Left lung (tissue), 10 donors: Measurements from ENCODE around the gene GMNC. TPM values are rescaled to one million over a fixed set of nuclear protein-coding genes. Genes with fewer than 3 reads are reported as not detected.

Source experiments
- ATAC-seq: fragments of 200-7000 bp; cut with Tn5 transposase; one replicate; pipeline ENCODE4 v1.9.1; 2020; ENCODE audit warnings: moderate library complexity
- DNase-seq, 4 donors: peaks; one replicate each; pipeline ENCODE4 v3.0.0-alpha.2; 2013 to 2020
- H3K27ac ChIP-seq, 2 donors: fragments of 200-600 bp; sonication (generic) in 1 of 2; one replicate each; pipeline versions ENCODE4 v1.5.0 to v1.8.0; 2020 to 2021
- H3K27me3 ChIP-seq, 2 donors: fragments of 200-600 bp; sonication (generic) in 1 of 2; one replicate each; pipeline versions ENCODE4 v1.5.0 to v1.8.0; 2020 to 2021
- H3K36me3 ChIP-seq, 2 donors: fragments of 200-600 bp; sonication (generic) in 1 of 2; one replicate each; pipeline versions ENCODE4 v1.5.0 to v1.8.0; 2020 to 2021
- H3K4me1 ChIP-seq, 2 donors: fragments of 200-600 bp; one replicate each; pipeline ENCODE4 v1.8.0; 2021
- H3K4me3 ChIP-seq, 2 donors: fragments of 200-600 bp; sonication (generic) in 1 of 2; one replicate each; pipeline versions ENCODE4 v1.5.0 to v1.8.0; 2020 to 2021; ENCODE audit warnings: mild to moderate bottlenecking in 1 of 2
- H3K9me3 ChIP-seq, 2 donors: fragments of 200-600 bp; sonication (generic) in 1 of 2; one replicate each; pipeline versions ENCODE4 v1.5.0 to v1.8.0; 2020 to 2021
- CTCF ChIP-seq, 2 donors: fragments of 200-600 bp; sonication (generic) in 1 of 2; IDR thresholded peaks; one replicate each; pipeline versions ENCODE4 v1.5.0 to v1.8.0; 2021; ENCODE audit warnings: antibody characterized with exemption in 2 of 2
- intact Hi-C, 2 donors: fragments of 100-400 bp; cut with DNase I; formaldehyde crosslinking; loops; one replicate each; pipeline versions ENCODE4 v1.11.2 to v1.14.2; 2022
- polyA plus RNA-seq, 6 donors: library from polyadenylated mRNA; unstranded; fragments of 120-200 nt; gene quantifications; one replicate each; pipeline ENCODE4 v1.2.1, GENCODE V29; 2013; ENCODE audit not compliant: insufficient read length in 6 of 6
- total RNA-seq, 2 donors: library from RNA; stranded (reverse); fragmentation: NEBNext Ultra II Directional; extraction: Animal tissue kit (Norgen Biotek cat#: 25700); gene quantifications; one replicate each; pipeline ENCODE4 v1.2.1, GENCODE V29; 2021
- donor health status: DM: no; HTN: yes; CAD: no.
- donor health status: DM: no; HTN: no; CAD: no.

GMNC gene
- total and polyA plus RNA-seq, 8 donors: 0.04 TPM; not detected in 7

GRCh38 chr3:190849607-190850006 is 12.9 kb downstream of the GMNC start:
- H3K27ac ChIP-seq: no peak overlapping the region
- no peak overlapping the region for H3K4me3 ChIP-seq
- H3K36me3 ChIP-seq: no peaks in the 10 kb centered on the region
- intact Hi-C loops: no loop called here
- H3K9me3 ChIP-seq: no peaks in the 10 kb centered on the region
- ATAC-seq (no peak), DNase-seq (no peak)
- no peaks in the 10 kb centered on the region for H3K4me1 ChIP-seq
- H3K27me3 ChIP-seq: no peaks in the 10 kb centered on the region
- no peak for TF ChIP-seq CTCF (IDR thresholded peaks at IDR 0.05)

GRCh38 chr3:190848870-190849269 is 13.6 kb downstream of the GMNC start:
- Histone ChIP-seq H3K27ac (no peak overlapping the region), H3K4me3 (no peak overlapping the region), H3K36me3 (no peaks in the 10 kb centered on the region), H3K27me3 (no peaks in the 10 kb centered on the region), H3K4me1 (no peaks in the 10 kb centered on the region), H3K9me3 (no peaks in the 10 kb centered on the region)
- DNase-seq (no peak), ATAC-seq (no peak)
- intact Hi-C loops: no loop called here
- TF ChIP-seq CTCF (IDR thresholded peaks at IDR 0.05): no peak

GRCh38 chr3:190847436-190847835 is 15.1 kb downstream of the GMNC start:
- H3K9me3 ChIP-seq: no peaks in the 10 kb centered on the region

GRCh38 chr3:190840146-190840545 is 22.3 kb downstream of the GMNC start:
- no peak for TF ChIP-seq CTCF (IDR thresholded peaks at IDR 0.05)
- no peak overlapping the region for H3K27ac ChIP-seq
- intact Hi-C loops: no loop called here
- no peak overlapping the region for H3K4me3 ChIP-seq
- no peaks in the 10 kb centered on the region for H3K4me1 ChIP-seq
- H3K27me3 ChIP-seq: no peaks in the 10 kb centered on the region
- no peak for ATAC-seq
- DNase-seq: no peak
- no peaks in the 10 kb centered on the region for H3K36me3 ChIP-seq
- no peaks in the 10 kb centered on the region for H3K9me3 ChIP-seq

More at GRCh38 chr3:190847436-190847835, 15.1 kb downstream of the GMNC start:
- no peak for TF ChIP-seq CTCF (IDR thresholded peaks at IDR 0.05)
- Histone ChIP-seq H3K27me3 (no peaks in the 10 kb centered on the region), H3K36me3 (no peaks in the 10 kb centered on the region), H3K4me1 (no peaks in the 10 kb centered on the region), H3K4me3 (no peak overlapping the region), H3K27ac (no peak overlapping the region)
- intact Hi-C loops: no loop called here
- DNase-seq (no peak), ATAC-seq (no peak)

- ATAC-seq (no peak), DNase-seq (peak in 1 of 4 donors; percentile 49)
- Histone ChIP-seq H3K36me3 (no peaks in the 10 kb centered on the region), H3K9me3 (no peaks in the 10 kb centered on the region), H3K27me3 (no peaks in the 10 kb centered on the region), H3K4me3 (no peak overlapping the region), H3K4me1 (no peaks in the 10 kb centered on the region), H3K27ac (no peak overlapping the region)
- intact Hi-C loops: no loop called here
- no peak for TF ChIP-seq CTCF (IDR thresholded peaks at IDR 0.05)
Observed at GRCh38 chr3:190831225-190831624, 31.3 kb downstream of the GMNC start.
